Stimulated activated CD4-positive, alpha-beta T cell treated with anti-CD3 and anti-CD28 coated beads, Interleukin-4, amount 100 ng/mL, for 4 hours (primary cell): ENCODE data around the gene TSR1.

ENCODE experiments used
- DNase-seq, 2 experiments: peaks; one replicate each; pipeline ENCODE4 v3.0.0-alpha.2; 2020

TSR1 gene

DNA sequence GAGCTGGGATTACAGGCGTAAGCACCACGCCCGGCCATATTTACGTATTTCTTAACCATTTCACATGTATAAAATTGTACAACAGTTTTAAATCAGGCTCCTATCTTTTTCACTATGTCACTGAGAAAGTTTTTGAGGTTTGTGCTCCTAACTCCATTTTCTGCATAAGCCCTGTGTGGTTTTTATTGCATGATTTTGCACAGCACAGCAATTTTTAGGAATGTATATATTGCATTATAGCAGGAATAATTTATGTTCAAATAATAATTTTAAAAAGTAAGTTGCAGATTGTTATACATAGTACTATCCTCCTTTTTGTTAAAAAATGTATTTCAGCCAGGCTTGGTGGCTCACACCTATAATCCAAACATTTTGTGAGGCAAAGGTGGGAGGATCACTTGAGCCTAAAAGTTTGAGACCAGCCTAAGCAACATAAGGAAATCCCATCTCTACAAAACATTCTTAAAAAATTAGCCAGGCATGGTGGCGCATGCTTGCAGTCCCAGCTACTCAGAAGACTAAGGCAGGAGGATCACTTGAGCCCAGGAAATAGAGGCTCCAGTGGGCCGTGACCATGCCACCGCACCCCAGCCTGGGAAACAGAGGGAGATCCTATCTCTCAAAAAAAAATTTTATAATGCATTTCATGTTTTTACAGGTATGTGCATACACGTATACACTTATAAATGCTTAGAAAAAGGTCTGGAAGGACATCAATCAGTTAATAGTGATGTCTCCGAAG, 58.7 kb downstream of the TSR1 start:
- DNase-seq = no peak

DNA sequence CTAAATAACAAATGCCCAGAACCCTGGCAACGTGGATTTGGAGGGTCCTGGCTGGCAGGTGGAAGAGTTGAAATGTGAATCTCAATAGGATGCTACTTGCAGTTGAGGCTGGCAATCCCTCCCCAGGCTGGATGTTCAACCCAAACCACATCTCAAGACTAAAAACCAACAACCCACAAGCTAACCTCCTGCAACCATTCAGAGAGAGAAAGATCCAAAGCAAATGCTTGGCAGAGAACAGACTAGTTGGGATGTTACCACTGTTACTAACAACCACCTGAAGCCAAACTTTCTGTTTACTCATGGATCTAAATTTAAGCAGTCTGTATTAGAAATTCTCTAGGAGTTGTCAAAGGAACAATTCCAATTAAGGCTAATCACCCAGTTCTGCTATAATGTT, 60.5 kb downstream of the TSR1 start:
- no peak for DNase-seq

DNA sequence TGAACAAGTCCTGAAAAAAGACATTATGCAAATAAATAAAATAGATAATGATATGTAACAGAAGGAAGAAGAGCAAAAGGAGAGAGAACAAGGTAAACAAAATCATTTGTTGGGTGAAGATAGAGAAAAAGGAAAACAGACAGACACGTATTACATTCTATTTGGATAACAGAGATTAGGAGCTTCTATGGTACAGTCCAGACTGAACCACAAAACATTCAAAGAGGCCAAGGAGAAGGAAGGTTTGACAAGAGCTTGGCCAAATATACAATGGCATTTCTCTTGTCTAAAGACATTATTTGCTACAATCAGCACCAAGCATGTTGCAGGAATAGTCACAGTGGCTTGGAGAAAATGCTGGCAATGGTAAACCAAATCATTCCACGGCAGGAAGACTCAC, 61.8 kb downstream of the TSR1 start:
- DNase-seq = no peak
